ENCODE results near the gene ST8SIA5. TPM values are rescaled to one million over a fixed set of nuclear protein-coding genes. Genes with fewer than 3 reads are reported as not detected.

ST8SIA5 gene
- total RNA-seq, 1 donor from 2014 or later = 2.6 TPM

- peak; percentile 12 for DNase-seq (ENCODE audit: extremely low read depth, low read depth, low spot score)
These were observed 80.5 kb downstream of the ST8SIA5 start for GRCh38 chr18:46676182-46676835.

GRCh38 chr18:46675112-46675511 is 81.7 kb downstream of the ST8SIA5 start:
- DNase-seq (ENCODE audit: extremely low read depth, low read depth, low spot score) = no peak

GRCh38 chr18:46672062-46672970 is 84.5 kb downstream of the ST8SIA5 start:
- DNase-seq (ENCODE audit: extremely low read depth, low read depth, low spot score) = no peak

- DNase-seq (ENCODE audit: extremely low read depth, low read depth, low spot score) = no peak
These were observed 88.2 kb downstream of the ST8SIA5 start for GRCh38 chr18:46668694-46669093.

GRCh38 chr18:46668135-46668534 is 88.7 kb downstream of the ST8SIA5 start:
- DNase-seq (ENCODE audit: extremely low read depth, low read depth, low spot score) = no peak

GRCh38 chr18:46663539-46663938 is 93.3 kb downstream of the ST8SIA5 start:
- DNase-seq (ENCODE audit: extremely low read depth, low read depth, low spot score) = no peak

- no peak for DNase-seq (ENCODE audit: extremely low read depth, low read depth, low spot score)
These were observed 95.7 kb downstream of the ST8SIA5 start for GRCh38 chr18:46660957-46661749.

GRCh38 chr18:46659484-46659883 is 97.4 kb downstream of the ST8SIA5 start:
- DNase-seq (ENCODE audit: extremely low read depth, low read depth, low spot score) = no peak

GRCh38 chr18:46657115-46657955 is 99.5 kb downstream of the ST8SIA5 start, which contains the start of gene LOXHD1:
LOXHD1 (minus strand) TSS chr18:46657220; CDS start chr18:46657033, 187 bp downstream.
- no peak for DNase-seq (ENCODE audit: extremely low read depth, low read depth, low spot score)

- no peak for DNase-seq (ENCODE audit: extremely low read depth, low read depth, low spot score)
These were observed 100.3 kb downstream of the ST8SIA5 start for GRCh38 chr18:46656326-46657114.

GRCh38 chr18:46652372-46652771 is 104.5 kb downstream of the ST8SIA5 start:
- DNase-seq (ENCODE audit: extremely low read depth, low read depth, low spot score) = no peak

- DNase-seq (ENCODE audit: extremely low read depth, low read depth, low spot score) = no peak
These were observed 106.2 kb downstream of the ST8SIA5 start for GRCh38 chr18:46650681-46651080.

GRCh38 chr18:46649071-46649862 is 107.6 kb downstream of the ST8SIA5 start:
- no peak for DNase-seq (ENCODE audit: extremely low read depth, low read depth, low spot score)

GRCh38 chr18:46646468-46646867 is 110.4 kb downstream of the ST8SIA5 start:
- DNase-seq (ENCODE audit: extremely low read depth, low read depth, low spot score) = no peak

GRCh38 chr18:46642561-46642960 is 114.3 kb downstream of the ST8SIA5 start:
- DNase-seq (ENCODE audit: extremely low read depth, low read depth, low spot score) = no peak

- no peak for DNase-seq (ENCODE audit: extremely low read depth, low read depth, low spot score)
These were observed 114.9 kb downstream of the ST8SIA5 start for GRCh38 chr18:46641917-46642316.

GRCh38 chr18:46639386-46639785 is 117.5 kb downstream of the ST8SIA5 start:
- no peak for DNase-seq (ENCODE audit: extremely low read depth, low read depth, low spot score)

GRCh38 chr18:46636040-46636630 is 120.7 kb downstream of the ST8SIA5 start:
- DNase-seq (ENCODE audit: extremely low read depth, low read depth, low spot score) = no peak
